ENCODE data around the gene MYADML2. TPM values are rescaled to one million over a fixed set of nuclear protein-coding genes. Genes with fewer than 3 reads are reported as not detected.

The MYADML2 gene
- total RNA-seq, 1 donor from 2014 or later, result not detected

GRCh38 chr17:81902023-81902652 is 44.9 kb downstream of the MYADML2 start, which contains the start of gene NPB:
TSS of gene NPB (plus strand) at chr17:81902238. CDS start at chr17:81902278, 40 bp downstream.
- intact Hi-C loops (cut with micrococcal nuclease), result no loop called here

- intact Hi-C loops (cut with micrococcal nuclease), result no loop called here
Observed at GRCh38 chr17:81901167-81902022, 45.6 kb downstream of the MYADML2 start.

DNA sequence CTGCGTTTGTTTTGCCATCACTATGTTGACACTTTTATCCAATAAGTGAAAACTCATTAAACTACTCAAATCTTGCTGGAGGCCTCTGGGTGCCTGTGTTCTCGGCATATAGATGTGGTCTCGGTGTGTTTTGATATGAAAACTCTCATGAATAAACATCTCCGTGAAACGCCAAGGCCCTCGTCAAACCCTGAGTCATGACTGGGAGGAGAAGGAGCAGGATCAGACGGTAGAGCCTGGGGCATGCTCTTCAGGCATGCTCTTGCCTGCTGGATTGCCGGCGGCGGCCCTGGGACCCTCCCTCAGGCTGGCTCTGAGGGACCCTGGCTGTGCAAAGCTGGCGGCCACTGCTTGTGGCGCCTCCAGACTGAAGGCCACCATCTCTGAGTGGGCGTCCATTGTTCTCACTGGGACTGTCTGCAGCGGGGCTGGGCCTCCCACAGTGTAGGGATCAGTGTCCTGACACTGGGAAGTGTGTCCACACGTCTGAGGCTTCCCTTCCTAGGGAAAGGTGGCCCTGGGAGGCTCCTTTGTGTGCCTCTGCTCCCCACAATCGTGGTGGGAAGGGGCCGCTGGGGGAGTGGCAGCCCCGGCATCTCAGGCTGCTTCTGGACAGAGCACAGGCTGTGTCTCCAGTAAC is 46.7 kb downstream of the MYADML2 start:
- intact Hi-C loops (cut with micrococcal nuclease), result no loop called here

DNA sequence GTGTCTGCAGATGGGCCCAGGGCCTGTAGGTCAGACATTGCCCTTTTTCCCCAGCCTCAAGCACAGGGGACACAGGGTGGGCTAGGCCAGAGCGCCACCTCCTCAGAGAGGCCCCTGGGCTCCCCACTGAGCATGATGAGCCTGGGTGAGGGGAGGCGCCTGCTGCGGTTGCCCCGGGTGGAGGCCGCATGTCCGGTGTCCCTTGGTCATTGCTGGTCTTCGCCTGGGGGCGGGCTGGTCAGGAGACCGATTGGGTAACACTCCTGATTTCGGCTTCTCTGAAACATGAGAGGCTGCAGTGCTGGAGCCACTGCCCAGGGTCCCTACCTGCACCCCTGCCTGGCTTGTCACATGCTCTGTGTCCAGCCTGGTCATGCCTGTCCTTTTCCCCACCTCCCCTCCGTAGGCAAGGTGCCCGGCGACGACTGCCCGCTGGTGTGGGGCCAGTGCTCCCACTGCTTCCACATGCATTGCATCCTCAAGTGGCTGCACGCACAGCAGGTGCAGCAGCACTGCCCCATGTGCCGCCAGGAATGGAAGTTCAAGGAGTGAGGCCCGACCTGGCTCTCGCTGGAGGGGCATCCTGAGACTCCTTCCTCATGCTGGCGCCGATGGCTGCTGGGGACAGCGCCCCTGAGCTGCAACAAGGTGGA is 47.4 kb downstream of the MYADML2 start:
- intact Hi-C loops (cut with micrococcal nuclease), result no loop called here

DNA sequence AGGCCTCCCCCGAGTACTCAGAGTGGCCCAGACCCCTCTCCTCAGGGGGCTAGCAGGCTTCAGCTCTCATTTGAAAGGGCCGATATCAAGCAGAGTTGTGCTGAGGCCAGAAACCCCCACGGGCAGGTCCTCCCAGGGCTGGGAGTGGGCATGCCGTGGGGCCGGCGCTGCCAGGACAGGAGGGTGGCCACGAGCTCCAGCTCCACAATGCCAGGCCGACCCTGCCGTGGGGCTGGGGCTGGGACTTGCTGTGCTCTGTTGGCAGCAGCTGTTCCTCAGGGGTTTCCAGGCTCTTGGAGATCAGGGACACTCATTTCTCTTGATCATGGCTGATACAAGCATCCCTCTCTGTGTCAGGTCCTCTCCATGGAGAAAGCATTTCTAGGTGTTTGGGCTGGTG is 48.1 kb downstream of the MYADML2 start:
- intact Hi-C loops (cut with micrococcal nuclease), result no loop called here

DNA sequence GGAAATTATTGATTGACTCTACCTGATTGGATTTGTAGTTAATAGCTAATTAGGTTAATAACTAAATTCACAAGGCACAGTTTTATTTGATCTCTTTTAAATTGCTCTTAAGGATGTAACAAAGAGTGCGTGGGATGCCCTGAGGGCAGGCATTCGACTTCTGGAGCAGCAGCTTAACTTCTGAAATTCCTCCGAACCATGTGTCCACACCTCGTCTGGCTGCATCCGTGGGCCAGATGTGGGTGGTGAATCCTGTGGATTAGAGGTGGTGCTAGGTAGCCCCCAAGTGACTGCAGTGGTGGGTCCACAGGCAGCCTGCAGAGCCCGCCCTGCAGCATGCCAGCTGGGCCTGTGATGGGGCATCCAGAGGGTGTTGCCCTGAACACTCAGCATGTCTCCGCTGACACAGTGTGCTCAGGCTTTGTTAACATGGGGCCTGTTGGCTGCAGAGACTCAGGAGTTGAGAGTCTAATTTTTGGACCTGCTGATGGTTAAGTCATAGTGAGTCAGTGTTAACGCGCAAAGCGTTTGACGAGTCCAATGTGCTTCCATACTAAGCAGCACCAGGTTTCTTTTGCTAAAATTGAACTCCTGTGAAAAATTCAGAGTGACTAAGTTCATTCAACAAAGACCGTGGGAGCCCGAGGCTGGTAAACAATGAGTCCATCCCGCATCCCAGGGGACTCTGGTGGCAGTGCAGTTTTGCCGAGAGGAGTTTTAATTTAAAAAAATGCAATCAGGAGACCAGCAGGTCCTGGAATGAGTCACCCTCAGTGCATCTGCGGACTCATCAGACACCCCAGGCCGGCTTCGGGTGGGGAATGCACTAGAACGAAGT is 48.8 kb downstream of the MYADML2 start:
- intact Hi-C loops (cut with micrococcal nuclease), result no loop called here

GRCh38 chr17:81895400-81895799 is 51.6 kb downstream of the MYADML2 start:
- intact Hi-C loops (cut with micrococcal nuclease), result no loop called here

GRCh38 chr17:81891303-81891552 is 55.8 kb downstream of the MYADML2 start:
- intact Hi-C loops (cut with micrococcal nuclease), result loop anchor here (1.0 to 2.0 kb wide), 4 partner anchors 20 to 132 kb away; partner anchors contain the start of genes ARHGDIA, LRRC45, MAFG and P4HB

GRCh38 chr17:81890447-81891302 is 56.4 kb downstream of the MYADML2 start:
- intact Hi-C loops (cut with micrococcal nuclease), result loop anchor here (1.0 to 2.0 kb wide), 4 partner anchors 19 to 133 kb away; partner anchors contain the start of genes ARHGDIA, LRRC45, MAFG and P4HB

Other genes starting within 250 kb of the MYADML2 start
- gene MRPL12, start 243.9 kb downstream of the MYADML2 start, total RNA-seq, result 98.1 and 102 TPM in 2 replicates
- gene SLC25A10, start 234.9 kb downstream of the MYADML2 start, total RNA-seq, result 33.5 and 36.6 TPM in 2 replicates
- 0.07 TPM in 1 of 2 replicates, not detected in the other for gene GCGR, start 143.1 kb downstream of the MYADML2 start, total RNA-seq
- 36.5 and 37.3 TPM in 2 replicates for gene MCRIP1, start 113.9 kb downstream of the MYADML2 start, total RNA-seq
- gene PPP1R27, start 112.2 kb downstream of the MYADML2 start, total RNA-seq, result not detected in 2 replicates
- 589 and 618 TPM in 2 replicates for gene P4HB, start 86.7 kb downstream of the MYADML2 start, total RNA-seq
- 703 and 716 TPM in 2 replicates for gene ARHGDIA, start 75.9 kb downstream of the MYADML2 start, total RNA-seq
- gene ALYREF, start 55.6 kb downstream of the MYADML2 start, total RNA-seq, result 218 and 230 TPM in 2 replicates
- gene ANAPC11, start 55.5 kb downstream of the MYADML2 start, total RNA-seq, result 91.4 and 104 TPM in 2 replicates
- 0.11 and 0.48 TPM in 2 replicates for gene NPB, start 45.0 kb downstream of the MYADML2 start, total RNA-seq
- 35.0 and 39.1 TPM in 2 replicates for gene PCYT2, start 35.8 kb downstream of the MYADML2 start, total RNA-seq
- 57.2 and 58.6 TPM in 2 replicates for gene SIRT7, start 29.1 kb downstream of the MYADML2 start, total RNA-seq
- gene MAFG, start 19.5 kb downstream of the MYADML2 start, total RNA-seq, result 23.3 and 23.6 TPM in 2 replicates
- 35.6 TPM in 2 replicates for gene PYCR1, start 9.9 kb downstream of the MYADML2 start, total RNA-seq
- gene NOTUM, start 14.0 kb upstream of the MYADML2 start, total RNA-seq, result 0.11 and 0.48 TPM in 2 replicates
- gene ASPSCR1, start 30.4 kb upstream of the MYADML2 start, total RNA-seq, result 34.4 and 35.5 TPM in 2 replicates
- gene CENPX, start 75.6 kb upstream of the MYADML2 start, total RNA-seq, result 82.9 and 87.9 TPM in 2 replicates
- 46.0 and 46.6 TPM in 2 replicates for gene LRRC45, start 76.1 kb upstream of the MYADML2 start, total RNA-seq
- gene RAC3, start 84.4 kb upstream of the MYADML2 start, total RNA-seq, result 10.0 and 12.3 TPM in 2 replicates
- 118 and 124 TPM in 2 replicates for gene DCXR, start 90.5 kb upstream of the MYADML2 start, total RNA-seq
- gene RFNG, start 104.6 kb upstream of the MYADML2 start, total RNA-seq, result 20.8 and 20.9 TPM in 2 replicates
- gene GPS1, start 104.7 kb upstream of the MYADML2 start, total RNA-seq, result 86.4 and 87.5 TPM in 2 replicates
- gene DUS1L, start 118.6 kb upstream of the MYADML2 start, total RNA-seq, result 113 and 129 TPM in 2 replicates
- 175 and 181 TPM in 2 replicates for gene FASN, start 151.0 kb upstream of the MYADML2 start, total RNA-seq

Data from T-helper 2 cell treated with Interferon-gamma antibody and Interleukin-4, amounts not matched to agents 100 ng/mL and 5 ng/mL, for 36 hours (primary cell).